GM18508 (cell line): ENCODE measurements around the gene DPM2.

Experiments
- ATAC-seq: cut with Tn5 transposase; IDR thresholded peaks from one replicate; pipeline ENCODE4 v1.9.1; 2021; ENCODE audit warnings: moderate number of reproducible peaks; ENCODE audit not compliant: insufficient read depth, unreplicated experiment

The DPM2 gene

DNA sequence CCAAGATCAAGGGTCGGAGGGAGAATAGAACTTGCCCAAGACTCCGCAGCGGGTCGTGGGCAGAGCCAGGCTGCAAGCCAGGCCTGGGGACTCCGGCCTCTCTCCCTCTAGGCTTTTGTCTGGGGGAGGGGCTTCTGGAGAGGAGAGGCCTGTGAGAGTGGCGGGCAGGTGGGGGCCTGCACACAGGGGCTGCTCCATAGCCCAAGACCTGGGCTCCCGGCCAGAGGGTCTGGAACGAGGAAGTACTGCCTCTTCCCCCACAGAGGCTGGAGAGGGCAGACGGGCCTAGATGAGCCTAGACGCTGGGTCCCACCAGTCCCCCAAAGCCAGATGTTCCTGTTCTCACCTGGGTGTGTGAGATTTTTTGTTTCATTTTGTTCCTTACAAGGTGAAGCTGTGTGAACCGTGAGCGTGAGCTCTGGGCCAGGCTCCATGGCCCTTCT, 33.1 kb downstream of the DPM2 start:
- no peak for ATAC-seq

DNA sequence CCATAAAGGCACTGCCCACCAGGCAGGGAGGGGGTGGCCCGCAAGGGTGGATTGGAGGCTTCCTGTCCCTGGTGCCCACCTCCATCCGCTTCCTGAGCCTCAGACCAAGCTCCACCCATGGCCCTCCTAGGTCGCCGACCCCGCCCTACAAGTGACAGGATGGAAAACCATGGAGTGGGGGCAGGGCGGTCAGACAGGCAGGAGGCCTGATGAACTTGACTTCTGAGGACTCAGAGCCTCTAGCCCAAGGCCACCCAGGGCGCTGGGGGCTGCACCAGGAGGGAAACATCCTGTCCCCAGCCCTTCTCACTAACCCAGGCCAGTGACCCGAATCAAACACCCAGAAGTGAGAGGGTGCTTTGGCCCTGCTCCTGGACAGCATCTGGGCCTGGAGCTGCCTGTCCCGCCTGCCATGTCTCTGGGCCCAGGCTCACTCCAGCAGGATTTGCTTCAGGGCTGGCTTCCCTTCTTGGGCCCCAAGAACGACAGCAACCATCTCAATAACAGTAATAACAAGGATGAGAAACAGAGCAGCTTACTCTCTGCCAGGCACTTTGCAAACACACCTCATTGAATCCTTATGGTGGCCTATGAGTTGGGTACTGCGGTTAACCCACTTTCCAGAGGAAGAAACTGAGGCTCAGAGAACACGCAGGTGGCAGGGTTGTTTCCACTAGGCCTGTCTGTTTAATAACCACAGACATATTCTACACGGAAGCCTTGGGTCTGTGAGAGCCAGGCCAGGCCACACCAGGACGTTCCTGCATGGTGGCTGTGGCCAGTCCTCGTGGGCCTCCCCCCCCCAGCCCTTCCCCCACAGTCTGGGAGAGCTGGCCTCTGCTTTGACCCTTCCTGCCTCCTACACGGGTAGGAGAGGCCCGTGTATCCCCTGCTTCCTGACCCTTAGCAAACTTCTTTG, 33.8 kb downstream of the DPM2 start:
- no peak for ATAC-seq

DNA sequence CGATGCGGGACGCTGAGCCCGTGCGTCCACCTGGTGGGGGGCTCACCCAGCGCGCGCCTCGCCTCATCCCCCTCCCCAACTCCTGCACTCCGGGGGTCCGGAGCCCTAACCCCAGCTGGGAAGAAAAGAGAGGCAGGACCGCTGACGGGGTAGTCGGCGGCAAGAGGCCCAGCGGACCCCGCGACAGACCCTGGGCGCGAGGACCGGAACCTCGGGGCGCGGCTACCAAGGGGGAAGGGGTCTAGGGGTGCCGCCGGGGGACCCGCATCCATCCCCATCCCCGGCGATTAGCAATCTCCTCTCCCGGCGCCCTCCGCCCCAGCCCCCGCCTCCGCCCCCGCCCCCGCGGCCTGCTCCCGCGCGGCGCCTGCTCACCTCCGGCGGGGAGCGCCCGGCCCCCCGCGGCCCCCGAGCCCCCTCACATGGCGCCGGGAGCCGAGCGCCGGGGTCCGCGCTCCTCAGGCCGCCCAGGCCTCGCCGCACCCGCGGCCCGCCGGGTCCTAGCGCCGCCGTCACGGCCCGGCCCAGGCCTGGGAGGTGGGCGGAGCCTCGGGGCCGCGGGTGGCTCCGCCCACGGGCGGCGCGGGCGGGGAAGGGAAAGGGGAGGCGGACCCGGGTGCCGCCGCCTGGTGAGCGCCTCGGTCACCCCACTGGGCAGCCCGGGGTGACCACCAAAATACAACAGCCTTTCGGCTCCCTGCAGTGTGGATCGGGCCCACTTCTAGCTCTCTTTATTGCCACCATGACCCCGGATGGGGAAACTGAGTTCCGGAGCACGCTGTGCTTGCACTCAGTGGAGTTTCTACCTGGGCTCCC, 38.3 kb downstream of the DPM2 start, which contains the start of gene ST6GALNAC6:
Gene ST6GALNAC6, minus strand, starts transcription at position 476 of the 816 bp plus-strand sequence. CDS start 1,622 bp downstream, outside the sequence.
- no peak for ATAC-seq

DNA sequence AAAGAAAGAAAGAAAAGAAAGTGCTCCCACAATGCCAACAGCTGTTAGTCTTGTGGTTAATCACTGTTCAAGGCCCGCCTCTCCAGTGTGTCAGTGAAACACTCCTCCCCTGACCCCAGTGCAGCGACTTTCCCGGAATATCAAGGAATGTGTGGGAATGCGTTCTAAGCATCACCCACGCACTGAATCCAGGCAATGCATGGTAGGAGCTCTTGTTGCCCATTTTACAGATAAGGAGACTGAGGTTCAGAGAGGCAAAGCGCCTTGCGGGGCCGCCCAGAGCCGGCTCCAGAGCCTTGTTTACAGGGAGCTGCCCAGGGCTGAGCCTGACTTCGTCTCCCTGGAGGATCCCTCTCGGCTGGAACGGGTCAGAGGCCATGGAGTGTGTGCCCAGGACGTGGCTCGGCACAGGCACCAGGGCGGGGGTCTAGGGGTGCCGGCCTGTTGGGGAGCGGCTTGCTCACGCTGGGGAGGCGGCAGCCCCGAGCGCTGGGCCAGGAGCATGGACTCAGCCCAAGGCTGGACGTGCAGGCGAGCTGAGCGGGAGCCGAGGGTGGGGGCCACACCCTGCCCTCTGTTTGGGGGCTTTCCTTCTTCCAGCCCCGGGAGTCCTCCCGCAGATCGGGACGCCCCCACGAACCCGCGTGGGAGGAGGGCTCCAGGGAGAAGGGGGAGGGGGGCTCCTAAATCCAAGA, 39.1 kb downstream of the DPM2 start:
- no peak for ATAC-seq

DNA sequence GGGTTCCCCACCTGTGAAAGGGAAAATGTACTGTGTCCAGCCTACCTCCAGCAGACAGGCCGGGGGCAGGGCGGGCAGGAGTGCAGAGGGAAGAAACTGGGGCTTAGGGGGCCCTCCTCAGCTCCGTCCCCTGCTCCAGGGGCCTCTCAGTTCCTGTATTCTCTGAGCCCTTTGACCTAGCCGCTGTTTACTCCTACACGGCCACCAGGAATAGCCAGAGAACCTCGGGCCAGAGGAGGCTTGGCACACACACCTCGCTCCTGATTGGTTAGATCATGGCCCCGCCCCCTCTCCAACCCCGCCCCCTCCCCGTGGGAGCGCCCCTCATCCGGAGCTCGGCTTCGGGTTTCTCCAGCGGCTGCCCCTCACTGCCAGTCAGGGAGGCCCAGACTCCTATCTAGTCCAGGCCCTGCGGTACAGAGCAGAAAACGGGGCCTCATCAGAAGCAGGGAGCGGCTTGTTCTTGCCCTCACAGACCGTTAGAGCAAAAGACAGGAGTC, 40.4 kb downstream of the DPM2 start:
- no peak for ATAC-seq

DNA sequence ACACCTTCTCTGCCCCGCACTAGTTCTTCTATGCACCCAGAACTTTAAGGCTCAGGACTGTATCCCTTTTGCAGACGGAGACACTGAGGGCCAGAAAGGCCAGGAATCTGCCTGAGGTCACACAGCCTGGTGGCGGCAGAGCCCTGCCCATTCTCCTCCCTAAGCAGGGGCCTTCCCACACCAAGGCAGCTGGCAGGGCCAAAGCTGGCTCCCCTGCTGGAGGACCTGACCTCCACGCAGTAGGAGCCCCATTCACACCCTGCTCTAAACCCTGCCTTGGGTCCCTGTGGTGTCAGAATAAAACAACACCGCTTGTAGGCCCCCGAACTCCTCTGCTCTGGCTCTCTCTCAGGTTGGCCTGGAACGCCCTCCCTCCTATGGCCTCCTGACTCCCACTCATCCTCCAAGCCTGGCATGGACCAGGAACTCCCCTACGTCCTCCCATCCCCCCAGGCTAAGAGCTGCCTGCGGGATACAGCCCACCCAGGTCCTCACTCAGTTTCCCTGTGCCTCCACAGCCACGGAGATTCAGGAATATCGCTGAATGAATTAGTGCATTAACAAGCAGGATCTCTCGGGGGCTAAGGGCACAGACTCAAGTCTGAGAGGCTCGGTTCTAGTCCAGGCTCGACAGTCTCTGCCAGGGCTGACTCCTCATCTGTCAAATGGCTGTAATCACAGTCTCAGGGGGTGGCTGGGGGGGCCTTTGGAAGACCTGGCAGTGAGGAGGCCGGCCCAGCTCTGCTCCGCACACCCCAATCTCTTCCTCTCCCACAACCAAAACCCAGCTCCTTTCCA, 41.1 kb downstream of the DPM2 start:
- no peak for ATAC-seq

DNA sequence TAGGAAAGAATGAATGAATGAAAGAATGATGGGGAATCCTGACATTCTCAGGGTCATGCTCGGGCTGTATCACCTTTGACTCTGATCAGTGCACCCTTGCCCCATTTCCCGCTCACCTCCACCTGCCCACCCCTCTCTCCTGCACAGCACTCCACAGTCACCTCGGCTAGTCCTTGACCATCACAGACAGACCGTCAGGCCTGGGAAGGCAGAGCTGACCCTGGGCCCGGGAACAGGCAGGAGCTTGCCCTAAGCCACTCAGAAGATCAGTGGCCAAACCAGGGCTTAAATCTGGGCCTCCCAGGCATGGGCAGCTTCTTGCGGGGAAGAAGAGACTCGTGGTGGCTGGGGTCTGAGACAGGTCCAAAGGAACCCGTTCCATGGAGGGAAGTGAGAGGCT, 41.8 kb downstream of the DPM2 start:
- ATAC-seq, result no peak

DNA sequence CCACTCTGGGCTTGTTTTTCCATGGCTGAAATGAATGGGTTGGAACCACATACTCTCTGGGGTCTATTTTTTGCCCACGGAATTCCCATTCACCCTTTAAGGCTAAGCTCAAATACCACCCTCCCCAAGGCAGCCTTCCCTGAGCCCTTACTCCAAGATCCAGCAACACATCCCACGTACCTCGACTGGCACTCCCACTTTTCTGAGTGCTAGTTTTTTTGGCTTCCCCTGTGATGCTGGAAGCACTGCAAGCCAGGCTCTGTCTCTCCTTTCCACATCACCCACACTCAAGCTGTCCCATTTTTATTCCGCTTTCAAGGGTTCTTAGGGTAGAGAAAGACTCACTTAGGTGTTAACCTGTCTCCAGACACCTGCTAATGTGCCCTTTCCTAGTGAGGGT, 44.3 kb downstream of the DPM2 start:
- no peak for ATAC-seq

DNA sequence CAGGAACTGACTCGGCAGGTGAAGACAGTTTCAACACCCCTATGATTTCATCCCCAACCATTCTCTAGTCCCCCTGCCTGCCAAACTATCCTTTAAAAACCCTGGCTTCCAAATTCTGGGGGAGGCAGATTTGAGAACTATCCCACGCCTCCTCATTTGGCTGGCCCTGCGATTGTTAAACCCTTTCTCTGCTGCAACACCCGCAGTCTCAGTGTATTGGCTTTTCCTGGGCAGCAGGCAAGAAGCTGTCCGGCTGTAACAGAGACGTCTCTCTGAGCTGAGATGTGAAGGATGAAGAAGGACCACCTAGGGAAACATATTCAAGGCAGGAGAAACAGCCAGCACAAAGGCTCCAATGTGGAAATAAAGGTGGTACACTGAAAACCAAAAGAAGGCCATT, 44.8 kb downstream of the DPM2 start:
- ATAC-seq, result no peak

DNA sequence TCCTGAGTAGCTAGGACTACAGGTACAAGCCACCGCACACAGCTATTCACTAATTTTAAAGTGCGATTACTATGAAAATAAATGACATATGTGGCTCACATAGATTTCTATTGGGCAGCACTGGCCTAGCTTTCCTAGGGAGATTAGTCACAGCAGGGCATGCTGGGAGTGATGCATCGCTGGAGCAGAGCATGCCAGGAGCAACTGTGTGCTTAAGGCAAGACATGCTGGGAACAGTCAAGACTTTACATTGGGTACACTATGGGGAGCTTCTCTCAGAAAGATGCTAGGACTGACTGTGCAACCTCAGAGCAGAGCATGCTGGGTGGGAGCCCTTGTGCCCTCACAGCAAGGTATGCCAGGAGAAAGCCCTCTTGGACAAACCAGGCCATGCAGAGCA, 47.6 kb downstream of the DPM2 start:
- ATAC-seq, result no peak

DNA sequence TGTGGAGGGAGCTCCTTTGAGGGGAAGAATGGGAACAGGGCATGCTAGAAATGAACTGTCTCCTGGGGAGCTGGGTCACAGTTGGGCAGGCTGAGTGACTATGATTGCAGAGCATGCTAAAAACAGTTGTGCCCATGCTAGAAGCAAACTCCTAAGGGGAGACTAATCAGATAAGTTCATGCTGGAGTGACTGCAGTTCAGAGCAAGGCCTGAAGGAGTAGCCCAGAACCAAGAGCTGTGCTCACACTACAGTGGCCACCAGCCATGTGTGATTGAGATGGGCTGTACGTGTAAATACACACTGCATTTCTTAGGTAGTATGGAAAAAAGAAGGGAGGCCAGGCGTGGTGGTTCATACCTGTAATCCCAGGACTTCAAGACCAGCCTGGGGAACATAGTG, 49.9 kb downstream of the DPM2 start:
- ATAC-seq, result no peak

DNA sequence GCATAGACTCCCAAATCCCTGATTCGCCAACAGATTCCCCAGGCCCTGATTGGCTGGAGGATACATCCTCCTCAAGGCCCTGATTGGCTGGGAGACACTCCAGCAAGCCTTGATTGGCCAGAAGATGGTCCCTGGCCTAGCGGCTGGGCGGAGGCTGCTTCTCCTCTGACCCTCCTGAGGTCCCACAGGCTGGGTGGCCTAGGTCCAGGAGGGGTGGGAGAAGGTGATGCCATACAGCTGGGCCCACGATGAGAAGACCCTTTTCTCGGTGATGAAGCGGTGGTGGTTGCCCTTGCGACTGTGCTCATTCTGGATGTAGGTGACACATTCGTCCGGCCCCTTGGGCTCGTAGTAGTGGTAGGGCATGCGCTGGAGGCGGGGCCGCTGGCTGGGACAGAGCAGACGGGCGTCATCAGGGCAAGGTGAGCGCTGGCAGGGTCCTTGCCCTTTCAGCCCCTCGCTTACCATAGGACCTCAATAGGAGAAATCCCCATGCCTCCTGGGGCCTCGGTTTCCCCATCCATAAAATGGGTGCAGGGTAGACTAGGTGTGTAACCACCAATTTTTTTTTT, 51.2 kb downstream of the DPM2 start:
- ATAC-seq, result no peak

DNA sequence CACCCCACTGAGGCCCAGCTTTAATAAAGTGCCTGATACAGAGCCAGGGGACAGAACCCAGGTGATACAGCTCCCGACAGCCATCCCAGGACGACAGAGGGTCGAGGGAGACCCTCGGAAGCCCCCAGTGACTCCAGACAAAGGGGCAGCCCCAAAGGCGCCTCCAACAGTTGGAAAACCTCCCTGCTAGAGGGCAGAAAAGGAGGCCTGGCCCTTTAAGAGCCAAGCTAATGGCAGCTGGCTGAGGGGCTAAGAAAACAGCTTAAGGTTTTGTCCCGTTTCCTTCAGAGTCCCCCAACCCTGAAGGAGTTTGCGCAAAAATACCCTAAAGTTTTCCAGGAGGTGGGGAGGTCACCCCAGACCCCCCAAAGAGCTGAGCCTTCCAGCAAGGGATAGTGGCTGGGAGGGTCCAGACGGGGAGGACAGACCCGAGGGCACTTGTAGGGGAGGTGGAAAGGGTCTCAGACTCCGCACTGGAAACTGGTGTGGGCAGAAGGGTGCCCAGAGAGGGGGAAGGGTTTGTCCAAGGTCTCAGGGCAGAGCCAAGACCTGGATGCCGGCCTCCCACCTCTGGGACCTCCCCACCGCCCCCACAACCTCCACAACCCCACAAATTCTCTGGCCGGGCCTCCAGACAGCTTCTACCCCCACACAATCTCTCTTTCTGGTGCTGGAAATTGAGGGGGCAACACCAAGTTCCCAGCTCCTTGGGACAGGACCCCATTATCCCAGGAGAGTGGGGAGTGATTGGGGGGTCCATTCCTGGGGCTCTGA, 52.0 kb downstream of the DPM2 start:
- ATAC-seq, result no peak
